H1 (cell line): ENCODE measurements around the gene LRG1. TPM values are rescaled to one million over a fixed set of nuclear protein-coding genes. Genes with fewer than 3 reads are reported as not detected.

Experiments used
- CTCF ChIA-PET: fragments of 300-600 bp; sonication (Branson Sonifier 250); formaldehyde crosslinking; loops from one replicate; lab custom pipeline; 2021; ENCODE audit not compliant: partially characterized antibody; lab: Charles Lee
- POLR2A ChIA-PET: fragments of 300-600 bp; sonication (Branson Sonifier 250); formaldehyde crosslinking; loops from one replicate; lab custom pipeline; 2021; ENCODE audit warnings: inconsistent platforms; ENCODE audit not compliant: partially characterized antibody; lab: Charles Lee
- DNase-seq, 2 experiments: peaks; one replicate each; pipeline versions ENCODE4 v3.0.0 to v3.0.0-alpha.2; 2010 to 2022; ENCODE audit warnings: low spot score in 2 of 2, low read depth in 1 of 2, mixed read lengths in 1 of 2
- FAIRE-seq: peaks from 2 replicates; lab custom pipeline; 2011; peaks lifted over from hg19 to GRCh38; lab: Jason Lieb, UNC
- H2AFZ ChIP-seq: 2 replicates; pipeline ENCODE4 v1.8.1; 2012; ENCODE audit warnings: low read length, inconsistent platforms
- H2AK5ac ChIP-seq: 2 replicates; pipeline ENCODE4 v1.6.1; 2013; ENCODE audit warnings: low read depth, low read length
- H2BK120ac ChIP-seq: replicated peaks from 2 replicates; pipeline ENCODE3; 2013; ENCODE audit warnings: low read depth, low read length, inconsistent platforms
- H2BK12ac ChIP-seq: 2 replicates; pipeline ENCODE4 v1.6.1; 2013; ENCODE audit warnings: low read depth, low read length
- H2BK15ac ChIP-seq: 2 replicates; pipeline ENCODE4 v1.6.1; 2013; ENCODE audit warnings: low read length
- H2BK20ac ChIP-seq: 2 replicates; pipeline ENCODE4 v1.6.1; 2013; ENCODE audit warnings: low read length
- H2BK5ac ChIP-seq: 2 replicates; pipeline ENCODE4 v1.6.1; 2013; ENCODE audit warnings: low read depth, low read length
- H3K14ac ChIP-seq: 2 replicates; pipeline ENCODE4 v1.6.1; 2013; ENCODE audit warnings: inconsistent platforms; ENCODE audit not compliant: insufficient read length
- H3K18ac ChIP-seq: 2 replicates; pipeline ENCODE4 v1.6.1; 2013; ENCODE audit warnings: low read length; ENCODE audit errors: extremely low read depth
- H3K23ac ChIP-seq: 2 replicates; pipeline ENCODE4 v1.6.1; 2013; ENCODE audit warnings: inconsistent platforms; ENCODE audit not compliant: insufficient read length
- H3K23me2 ChIP-seq: 2 replicates; pipeline ENCODE4 v1.6.1; 2013; ENCODE audit warnings: low read depth, low read length
- H3K27ac ChIP-seq: 2 replicates; pipeline ENCODE4 v1.6.1; 2011; ENCODE audit warnings: low read depth, low read length, inconsistent platforms
- H3K27me3 ChIP-seq, 4 experiments: replicated peaks in 1 of 4; 1 replicate in 1 of 4; 2 replicates in 3 of 4; pipeline versions ENCODE4 v1.6.1 to v1.8.1; 2011 to 2013; ENCODE audit warnings: low read length in 3 of 4, mild to moderate bottlenecking in 3 of 4, inconsistent platforms in 2 of 4, mixed read lengths in 2 of 4, moderate library complexity in 1 of 4; ENCODE audit not compliant: control insufficient read depth in 3 of 4, insufficient read depth in 3 of 4; ENCODE audit errors: extremely low read depth in 1 of 4
- H3K36me3 ChIP-seq, 4 experiments: 2 replicates each; pipeline versions ENCODE4 v1.6.1 to v1.8.1; 2011 to 2013; ENCODE audit warnings: mild to moderate bottlenecking in 4 of 4, low read length in 3 of 4, moderate library complexity in 2 of 4, control low read depth in 1 of 4, inconsistent platforms in 1 of 4; ENCODE audit not compliant: insufficient read depth in 4 of 4, control insufficient read depth in 2 of 4
- H3K4ac ChIP-seq: replicated peaks from 2 replicates; pipeline ENCODE3; 2013; ENCODE audit warnings: low read length, low read depth, mixed read lengths, inconsistent platforms; ENCODE audit not compliant: insufficient read length
- H3K4me1 ChIP-seq, 4 experiments: replicated peaks in 1 of 4; 1 replicate in 1 of 4; 2 replicates in 3 of 4; pipeline versions ENCODE4 v1.6.1 to v1.8.1; 2011 to 2013; ENCODE audit warnings: low read length in 3 of 4, inconsistent platforms in 2 of 4, mixed read lengths in 1 of 4; ENCODE audit not compliant: insufficient read depth in 4 of 4, control insufficient read depth in 3 of 4
- H3K4me2 ChIP-seq, 2 experiments: 2 replicates each; pipeline versions ENCODE4 v1.6.1 to v1.8.1; 2011 to 2013; ENCODE audit warnings: low read depth in 2 of 2, low read length in 2 of 2, control low read depth in 1 of 2, inconsistent platforms in 1 of 2, mild to moderate bottlenecking in 1 of 2; ENCODE audit not compliant: insufficient read depth in 1 of 2
- H3K4me3 ChIP-seq, 4 experiments: fragments of 200-600, 300-600 bp in 1 of 4; sonication (generic), shearing (Covaris generic), sonication (Bioruptor Twin) in 1 of 4; 2 replicates each; pipeline versions ENCODE4 v1.5.1 to v1.8.1; 2011 to 2016; ENCODE audit warnings: low read length in 4 of 4, low read depth in 3 of 4, control low read depth in 2 of 4, inconsistent platforms in 2 of 4, mild to moderate bottlenecking in 2 of 4, mixed read lengths in 1 of 4, moderate library complexity in 1 of 4; ENCODE audit not compliant: insufficient read depth in 2 of 4; ENCODE audit errors: extremely low read depth in 1 of 4
- H3K56ac ChIP-seq: replicated peaks from 2 replicates; pipeline ENCODE3; 2013; ENCODE audit warnings: low read depth, mild to moderate bottlenecking, mixed read lengths, low read length, inconsistent platforms; ENCODE audit not compliant: insufficient read length
- H3K79me1 ChIP-seq: 2 replicates; pipeline ENCODE4 v1.6.1; 2013; ENCODE audit warnings: low read depth, low read length, control low read depth
- H3K79me2 ChIP-seq, 2 experiments: 2 replicates each; pipeline versions ENCODE4 v1.6.1 to v1.8.1; 2012 to 2013; ENCODE audit warnings: low read length in 2 of 2, mild to moderate bottlenecking in 2 of 2, inconsistent platforms in 1 of 2; ENCODE audit not compliant: insufficient read depth in 2 of 2, control insufficient read depth in 1 of 2
- H3K9ac ChIP-seq, 4 experiments: replicated peaks in 1 of 4; 1 replicate in 1 of 4; 2 replicates in 3 of 4; pipeline versions ENCODE4 v1.6.1 to v1.8.1; 2011 to 2013; ENCODE audit warnings: low read depth in 3 of 4, low read length in 3 of 4, control low read depth in 2 of 4, mild to moderate bottlenecking in 2 of 4, moderate library complexity in 2 of 4, inconsistent platforms in 1 of 4; ENCODE audit errors: extremely low read depth in 1 of 4
- H3K9me3 ChIP-seq, 2 experiments: 2 replicates each; pipeline versions ENCODE4 v1.6.1 to v1.8.1; 2012 to 2013; ENCODE audit warnings: mild to moderate bottlenecking in 2 of 2, moderate library complexity in 2 of 2, control low read depth in 1 of 2, inconsistent platforms in 1 of 2, low read depth in 1 of 2, low read length in 1 of 2, mixed read lengths in 1 of 2; ENCODE audit not compliant: insufficient read depth in 2 of 2
- H4K20me1 ChIP-seq, 2 experiments: replicated peaks in 1 of 2; 2 replicates each; pipeline versions ENCODE3 to v1.8.1; 2011 to 2013; ENCODE audit warnings: inconsistent platforms in 2 of 2, low read length in 2 of 2, mild to moderate bottlenecking in 1 of 2; ENCODE audit not compliant: insufficient read depth in 2 of 2, control insufficient read depth in 1 of 2
- H4K5ac ChIP-seq: 2 replicates; pipeline ENCODE4 v1.6.1; 2013; ENCODE audit warnings: low read length, low read depth, mixed read lengths, inconsistent platforms; ENCODE audit not compliant: insufficient read length
- H4K8ac ChIP-seq: 2 replicates; pipeline ENCODE4 v1.8.0; 2013; ENCODE audit warnings: mild to moderate bottlenecking, moderate library complexity, low read length, inconsistent platforms; ENCODE audit not compliant: insufficient read depth; ENCODE audit errors: extremely low read depth
- H4K91ac ChIP-seq: replicated peaks from 2 replicates; pipeline ENCODE3; 2013; ENCODE audit warnings: low read length, mixed read lengths, inconsistent platforms; ENCODE audit not compliant: insufficient read length
- CEBPB ChIP-seq: IDR thresholded peaks from 2 replicates; pipeline ENCODE4 v1.6.1; 2012; ENCODE audit warnings: low read depth, low read length
- CREB1 ChIP-seq: IDR thresholded peaks from 2 replicates; pipeline ENCODE4 v1.6.1; 2012; ENCODE audit warnings: inconsistent platforms
- GABPA ChIP-seq: IDR thresholded peaks from 2 replicates; pipeline ENCODE4 v1.6.1; 2011; ENCODE audit warnings: mild to moderate bottlenecking, low read length, moderate library complexity, borderline replicate concordance; ENCODE audit not compliant: insufficient read depth
- JUND ChIP-seq: IDR thresholded peaks from 2 replicates; pipeline ENCODE4 v1.6.1; 2011; ENCODE audit warnings: mild to moderate bottlenecking, improper control_type of control experiment, low read length
- KDM5A ChIP-seq: fragments of 200-600 bp; IDR thresholded peaks from 2 replicates; pipeline ENCODE4 v1.7.1; 2012; ENCODE audit warnings: mild to moderate bottlenecking, low read length, inconsistent platforms, mixed read lengths
- PHF8 ChIP-seq: fragments of 200-600 bp; sonication (generic); conservative IDR thresholded peaks from 2 replicates; pipeline ENCODE4 v1.7.1; 2012; ENCODE audit warnings: low read depth, mild to moderate bottlenecking, inconsistent platforms, low read length, moderate library complexity
- RAD21 ChIP-seq, 2 experiments: IDR thresholded peaks in 1 of 2; conservative IDR thresholded peaks in 1 of 2; 2 replicates each; pipeline ENCODE4 v1.6.1; 2011; ENCODE audit warnings: low read depth in 2 of 2, low read length in 2 of 2, improper control_type of control experiment in 1 of 2, inconsistent platforms in 1 of 2, mild to moderate bottlenecking in 1 of 2, moderate library complexity in 1 of 2
- RBBP5 ChIP-seq: IDR thresholded peaks from 2 replicates; pipeline ENCODE4 v1.7.1; 2012; ENCODE audit warnings: low read depth, mild to moderate bottlenecking, inconsistent platforms, low read length, moderate library complexity, borderline replicate concordance
- RNF2 ChIP-seq: fragments of 200-900, 300-1000 bp; sonication (generic); IDR thresholded peaks from 2 replicates; pipeline ENCODE4 v1.7.1; 2016; ENCODE audit warnings: borderline replicate concordance, low read depth, mild to moderate bottlenecking, antibody characterized with exemption, low read length; ENCODE audit not compliant: poor library complexity, severe bottlenecking; ENCODE audit errors: missing control alignments
- SP2 ChIP-seq: IDR thresholded peaks from 2 replicates; pipeline ENCODE4 v1.6.1; 2012; ENCODE audit warnings: mild to moderate bottlenecking, low read length, inconsistent platforms
- SRF ChIP-seq: IDR thresholded peaks from 2 replicates; pipeline ENCODE4 v1.6.1; 2011; ENCODE audit warnings: mild to moderate bottlenecking, low read depth, low read length, moderate library complexity
- YY1 ChIP-seq: IDR thresholded peaks from 2 replicates; pipeline ENCODE4 v1.6.1; 2011; ENCODE audit warnings: low read depth, mild to moderate bottlenecking, low read length
- WGBS, 2 experiments: shearing (Covaris generic) in 1 of 2; methylation state at CpG; one replicate each; pipeline versions ENCODE4 v1.1.6 to v1.1.7; 2013 to 2015; ENCODE audit warnings: low lambda C conversion rate in 2 of 2, mixed read lengths in 2 of 2, inconsistent platforms in 1 of 2, low coverage in 1 of 2, missing lambda C conversion rate in 1 of 2; ENCODE audit not compliant: insufficient replicate concordance in 2 of 2, insufficient coverage in 1 of 2, insufficient read length in 1 of 2; ENCODE audit errors: extremely low coverage in 1 of 2, missing lambda C conversion rate in 1 of 2; 5-methylcytosine and 5-hydroxymethylcytosine counted together
- polyA plus RNA-seq, 7 experiments: library from polyadenylated mRNA; depleted of rRNA in 3 of 7; stranded (reverse) in 5 of 7; unstranded in 2 of 7; fragments of >200 nt in 5 of 7; fragments of 200-250 nt in 2 of 7; gene quantifications; 1 replicate in 5 of 7; 2 replicates in 1 of 7; 4 replicates in 1 of 7; pipeline versions ENCODE4 v1.2.1 to v1.2.3, GENCODE V29; 2011 to 2013; ENCODE audit warnings: missing spikeins in 2 of 7, mixed read lengths in 2 of 7
- total RNA-seq: library from RNA; stranded (reverse); fragmentation: NEBNext Ultra II Directional; extraction: Animal tissue kit (Norgen Biotek cat#: 25700); gene quantifications from 2 replicates; pipeline ENCODE4 v1.2.1, GENCODE V29; 2021

Gene LRG1
- total and polyA plus RNA-seq, 2 of the 8 experiments (the other 6 are each of a cell fraction or from before 2014, with no cell fraction given) = 0.48 to 0.79 TPM

DNA sequence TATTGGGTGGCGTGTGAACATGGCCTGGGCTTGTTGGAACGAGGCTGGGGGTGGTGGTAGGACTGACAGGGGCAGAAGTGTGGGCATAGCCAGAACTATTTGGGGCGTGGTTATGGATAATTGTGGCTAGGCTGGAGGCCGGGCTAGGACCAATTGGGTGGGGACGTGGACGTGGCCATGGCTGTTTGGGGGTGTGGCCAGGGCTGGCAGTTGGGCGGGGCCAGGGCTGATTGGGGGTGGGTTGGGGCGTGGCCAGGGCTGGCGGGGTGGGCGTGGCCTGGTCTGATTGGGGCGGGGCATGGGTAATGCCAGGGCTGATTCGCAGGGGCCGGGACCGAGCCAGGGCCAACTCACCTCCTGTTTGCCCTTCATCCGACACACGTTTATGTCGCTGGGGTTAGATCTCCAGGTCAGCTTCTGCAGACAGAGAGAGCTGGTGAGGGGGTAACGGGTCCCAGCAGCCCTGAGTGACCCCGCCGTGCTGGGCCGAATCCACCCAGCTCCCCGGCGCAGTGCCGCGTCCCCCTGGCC lies 16.8 kb upstream of the LRG1 start:
- Histone ChIP-seq H4K8ac (no peak overlapping the region; the same call in 1 of the 2 replicates), H3K4me1 (peaks cover 0 to 7% (median 3%) of the 10 kb centered on the region in 4 experiments; a peak in 4 of 7 replicates), H2BK20ac (no peak overlapping the region), H3K23me2 (peaks cover 10% of the 10 kb centered on the region; the same call in 1 of the 2 replicates), H2BK120ac (no peak overlapping the region), H3K18ac (no peak overlapping the region), H2BK5ac (no peak overlapping the region), H3K23ac (no peak overlapping the region), H2BK15ac (no peak overlapping the region), H3K56ac (no peak overlapping the region), H4K5ac (no peak overlapping the region), H4K91ac (no peak overlapping the region), H3K9me3 (no peaks in the 10 kb centered on the region), H3K14ac (no peak overlapping the region), H3K4ac (no peak overlapping the region), H3K27ac (no peak overlapping the region), H3K9ac (no peak overlapping the region), H3K4me2 (peak overlapping the region in 1 of 2 experiments; percentile 29; a peak in 1 of 4 replicates), H3K36me3 (peaks cover 9 to 35% (median 24%) of the 10 kb centered on the region in 4 experiments; a peak in 6 of 8 replicates), H3K27me3 (no peaks in the 10 kb centered on the region), H4K20me1 (peaks cover 18 to 34% of the 10 kb centered on the region in 2 experiments), H3K79me1 (peaks cover 2% of the 10 kb centered on the region; the same call in 1 of the 2 replicates), H2AK5ac (no peak overlapping the region), H2BK12ac (no peak overlapping the region), H2AFZ (no peak overlapping the region), H3K79me2 (no peaks in the 10 kb centered on the region), H3K4me3 (no peak overlapping the region)
- CTCF ChIA-PET = interaction anchor here (0.8 to 3.7 kb wide), 14 partner anchors 11 to 102 kb away, joined by 3 to 14 read pairs (median 6); partner anchors contain the start of gene PLIN5
- DNase-seq = peak in 1 of 2 experiments; percentile 91
- WGBS, 2 experiments = 43% methylated on average over 4 of the region's 25 CpGs; no CpG with 5 or more reads in 1 of the 2 experiments
- POLR2A ChIA-PET = no interaction called here
- no peak for FAIRE-seq
- TF ChIP-seq CREB1 (no peak), SP2 (no peak), YY1 (no peak), PHF8 (no peak), SRF (no peak), RNF2 (no peak), JUND (no peak), RBBP5 (no peak), RAD21 (IDR thresholded peaks at IDR 0.05 in 1 of 2, conservative IDR thresholded peaks at IDR 0.05 in 1 of 2; ENCODE audit: low read depth in 2 of 2, low read length in 2 of 2) (no peak), KDM5A (no peak), CEBPB (no peak), GABPA (no peak)
